ENCODE data around the gene FABP3. TPM values are rescaled to one million over a fixed set of nuclear protein-coding genes. Genes with fewer than 3 reads are reported as not detected.

The FABP3 gene
- total RNA-seq, 1 experiment from 2014 or later = 0.40 TPM

DNA sequence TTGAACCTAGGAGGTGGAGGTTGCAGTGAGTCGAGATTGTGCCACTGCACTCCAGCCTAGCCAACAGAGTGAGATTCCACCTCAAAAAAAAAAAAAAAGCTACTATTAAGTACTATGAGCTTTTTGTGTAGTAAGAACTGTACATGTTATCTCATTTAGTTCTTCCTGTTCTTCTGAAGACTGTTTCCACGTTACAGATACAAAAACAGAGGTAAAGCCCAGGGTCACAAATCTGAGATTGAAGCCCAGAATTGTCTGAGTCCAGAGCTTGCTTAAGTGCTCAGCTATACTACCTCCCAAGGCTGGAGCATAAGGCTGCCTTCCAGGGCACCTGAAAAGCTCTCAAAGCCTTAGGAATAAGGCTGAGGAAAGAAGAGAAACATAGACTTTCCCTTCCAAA lies 2.9 kb downstream of the FABP3 start:
- Histone ChIP-seq H3K36me3 (ENCODE audit: low read depth, low read length) (peaks cover 3% of the 10 kb centered on the region), H3K27me3 (ENCODE audit: low read length) (no peaks in the 10 kb centered on the region), H3K9me3 (ENCODE audit: low read length) (no peaks in the 10 kb centered on the region), H3K4me1 (ENCODE audit: insufficient read depth, low read length) (peaks cover 27% of the 10 kb centered on the region), H4K20me1 (ENCODE audit: low read length) (no peaks in the 10 kb centered on the region), H3K27ac (ENCODE audit: low read length) (no peak overlapping the region), H3K4me3 (ENCODE audit: low read length) (no peak overlapping the region), H2AFZ (ENCODE audit: low read length) (no peak overlapping the region), H3K9me2 (replicated peaks; ENCODE audit: low read length) (no peaks in the 10 kb centered on the region), H3K79me2 (ENCODE audit: low read length) (no peaks in the 10 kb centered on the region), H3F3A (ENCODE audit: low read length, unreplicated experiment) (no peaks in the 10 kb centered on the region), H3K9ac (ENCODE audit: low read length) (no peak overlapping the region), H3K4me2 (ENCODE audit: low read length) (no peak overlapping the region)
- ATAC-seq (no peak), DNase-seq (no peak)
- ChIA-PET CTCF (no interaction called here), POLR2A (ENCODE audit: unreplicated experiment) (no interaction called here)
- TF ChIP-seq EZH2phosphoT487 (IDR thresholded peaks at IDR 0.05; ENCODE audit: borderline replicate concordance, low read length) (no peak), EZH2 (IDR thresholded peaks at IDR 0.05; ENCODE audit: low read length, unreplicated experiment) (no peak)
- TF ChIP-seq, protein P1, sequence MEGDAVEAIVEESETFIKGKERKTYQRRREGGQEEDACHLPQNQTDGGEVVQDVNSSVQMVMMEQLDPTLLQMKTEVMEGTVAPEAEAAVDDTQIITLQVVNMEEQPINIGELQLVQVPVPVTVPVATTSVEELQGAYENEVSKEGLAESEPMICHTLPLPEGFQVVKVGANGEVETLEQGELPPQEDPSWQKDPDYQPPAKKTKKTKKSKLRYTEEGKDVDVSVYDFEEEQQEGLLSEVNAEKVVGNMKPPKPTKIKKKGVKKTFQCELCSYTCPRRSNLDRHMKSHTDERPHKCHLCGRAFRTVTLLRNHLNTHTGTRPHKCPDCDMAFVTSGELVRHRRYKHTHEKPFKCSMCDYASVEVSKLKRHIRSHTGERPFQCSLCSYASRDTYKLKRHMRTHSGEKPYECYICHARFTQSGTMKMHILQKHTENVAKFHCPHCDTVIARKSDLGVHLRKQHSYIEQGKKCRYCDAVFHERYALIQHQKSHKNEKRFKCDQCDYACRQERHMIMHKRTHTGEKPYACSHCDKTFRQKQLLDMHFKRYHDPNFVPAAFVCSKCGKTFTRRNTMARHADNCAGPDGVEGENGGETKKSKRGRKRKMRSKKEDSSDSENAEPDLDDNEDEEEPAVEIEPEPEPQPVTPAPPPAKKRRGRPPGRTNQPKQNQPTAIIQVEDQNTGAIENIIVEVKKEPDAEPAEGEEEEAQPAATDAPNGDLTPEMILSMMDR (conservative IDR thresholded peaks at IDR 0.05; ENCODE audit: low read depth, low read length) = no peak
- intact Hi-C loops (cut with micrococcal nuclease) = no loop called here
- no TSS peak for BruUV-seq (replicated peaks)

DNA sequence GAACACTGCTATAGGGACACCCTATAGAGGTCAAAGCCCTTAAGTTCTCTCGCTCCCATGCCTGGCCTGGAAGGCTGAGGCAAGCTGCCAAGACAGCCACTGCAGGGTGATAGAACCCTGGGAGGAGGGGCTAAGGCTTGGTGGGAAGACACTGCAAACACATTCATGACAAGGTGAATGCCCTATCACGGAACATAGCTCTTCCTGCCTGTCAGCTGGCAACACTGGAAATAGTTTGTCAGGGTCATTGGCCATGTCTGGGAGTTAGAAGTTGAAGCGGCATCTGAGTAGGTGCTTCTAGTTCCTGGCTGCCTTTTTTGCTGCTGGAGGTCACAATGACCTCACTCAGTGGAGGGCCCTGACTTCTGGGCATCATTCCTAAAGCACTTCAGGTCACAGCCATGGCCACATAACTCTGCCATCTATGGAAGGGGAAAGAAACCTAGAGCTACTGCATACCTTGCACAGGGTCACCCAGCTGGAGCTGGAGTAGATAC lies 4.2 kb downstream of the FABP3 start:
- peaks cover 13% of the 10 kb centered on the region for H3K4me1 ChIP-seq (ENCODE audit: insufficient read depth, low read length)
- no TSS peak for BruUV-seq (replicated peaks)
- H3K36me3 ChIP-seq (ENCODE audit: low read depth, low read length) = peaks cover 10% of the 10 kb centered on the region
- no peaks in the 10 kb centered on the region for H3K79me2 ChIP-seq (ENCODE audit: low read length)
- no peaks in the 10 kb centered on the region for H3K9me3 ChIP-seq (ENCODE audit: low read length)
- H3K4me3 ChIP-seq (ENCODE audit: low read length) = no peak overlapping the region
- POLR2A ChIA-PET (ENCODE audit: unreplicated experiment) = no interaction called here
- no peaks in the 10 kb centered on the region for H3K9me2 ChIP-seq (replicated peaks; ENCODE audit: low read length)
- TF ChIP-seq EZH2phosphoT487 (IDR thresholded peaks at IDR 0.05; ENCODE audit: borderline replicate concordance, low read length) (no peak), EZH2 (IDR thresholded peaks at IDR 0.05; ENCODE audit: low read length, unreplicated experiment) (no peak)
- TF ChIP-seq, protein P1 (conservative IDR thresholded peaks at IDR 0.05; ENCODE audit: low read depth, low read length) = no peak
- no peaks in the 10 kb centered on the region for H4K20me1 ChIP-seq (ENCODE audit: low read length)
- H3K4me2 ChIP-seq (ENCODE audit: low read length) = no peak overlapping the region
- CTCF ChIA-PET = no interaction called here
- DNase-seq (no peak), ATAC-seq (no peak)
- intact Hi-C loops (cut with micrococcal nuclease) = no loop called here
- H3F3A ChIP-seq (ENCODE audit: low read length, unreplicated experiment) = no peaks in the 10 kb centered on the region
- no peak overlapping the region for H2AFZ ChIP-seq (ENCODE audit: low read length)
- no peak overlapping the region for H3K9ac ChIP-seq (ENCODE audit: low read length)
- H3K27ac ChIP-seq (ENCODE audit: low read length) = no peak overlapping the region
- H3K27me3 ChIP-seq (ENCODE audit: low read length) = no peaks in the 10 kb centered on the region

DNA sequence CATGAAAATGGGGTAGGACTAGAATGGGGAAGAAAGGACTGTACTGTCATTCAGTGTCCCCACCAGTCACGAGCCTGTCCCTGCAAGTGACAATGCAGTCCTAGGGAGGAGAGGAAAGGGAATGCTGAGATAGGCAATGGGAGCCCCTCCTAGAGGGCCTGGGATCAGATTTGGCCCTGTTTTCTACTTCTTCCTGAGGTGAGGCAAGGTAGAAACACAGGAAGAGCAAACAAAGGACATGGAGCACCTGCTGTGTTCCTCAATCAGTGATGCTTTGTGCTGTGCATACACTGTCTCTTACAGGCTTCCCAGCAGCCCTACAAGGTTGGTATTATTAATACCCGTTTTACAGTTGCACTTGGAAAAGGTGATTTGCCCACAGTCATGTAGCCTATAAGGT lies 6.1 kb downstream of the FABP3 start:
- BruUV-seq (replicated peaks) = no TSS peak
- Histone ChIP-seq H3K4me3 (ENCODE audit: low read length) (no peak overlapping the region), H3K27ac (ENCODE audit: low read length) (no peak overlapping the region), H3K9me3 (ENCODE audit: low read length) (no peaks in the 10 kb centered on the region), H3K9ac (ENCODE audit: low read length) (no peak overlapping the region), H3K4me1 (ENCODE audit: insufficient read depth, low read length) (no peaks in the 10 kb centered on the region), H3K27me3 (ENCODE audit: low read length) (no peaks in the 10 kb centered on the region), H3K9me2 (replicated peaks; ENCODE audit: low read length) (no peaks in the 10 kb centered on the region), H3K4me2 (ENCODE audit: low read length) (no peak overlapping the region), H3K36me3 (ENCODE audit: low read depth, low read length) (peaks cover 10% of the 10 kb centered on the region), H3F3A (ENCODE audit: low read length, unreplicated experiment) (no peaks in the 10 kb centered on the region), H2AFZ (ENCODE audit: low read length) (no peak overlapping the region), H4K20me1 (ENCODE audit: low read length) (no peaks in the 10 kb centered on the region), H3K79me2 (ENCODE audit: low read length) (no peaks in the 10 kb centered on the region)
- intact Hi-C loops (cut with micrococcal nuclease) = no loop called here
- POLR2A ChIA-PET (ENCODE audit: unreplicated experiment) = no interaction called here
- TF ChIP-seq, protein P1 (conservative IDR thresholded peaks at IDR 0.05; ENCODE audit: low read depth, low read length) = no peak
- TF ChIP-seq EZH2 (IDR thresholded peaks at IDR 0.05; ENCODE audit: low read length, unreplicated experiment) (no peak), EZH2phosphoT487 (IDR thresholded peaks at IDR 0.05; ENCODE audit: borderline replicate concordance, low read length) (no peak)
- DNase-seq (no peak), ATAC-seq (no peak)
- CTCF ChIA-PET = no interaction called here

Data from PC-3 (cell line).